Choroid plexus epithelial cell (primary cell): Measurements from ENCODE around the gene OR10A3.
A peak's percentile ranks its signal among the peaks of the same experiment; 100 is the strongest.

Experiments
- DNase-seq: peaks from one replicate; pipeline ENCODE4 v3.0.0-alpha.2; 2010; ENCODE audit warnings: low read depth
- H3K4me3 ChIP-seq: 2 replicates; pipeline ENCODE4 v1.5.1; 2011; ENCODE audit warnings: low read depth, mild to moderate bottlenecking, control low read depth, low read length, moderate library complexity
- TF ChIP-seq, protein P1 (sequence below): conservative IDR thresholded peaks from 2 replicates; pipeline ENCODE4 v1.5.1; 2011; ENCODE audit warnings: low read depth, mild to moderate bottlenecking, control low read depth, inconsistent platforms, low read length, moderate library complexity

The OR10A3 gene

GRCh38 chr11:7965386-7965785 lies 23.9 kb upstream of the OR10A3 start, which contains the start of gene NLRP10:
Gene NLRP10, minus strand, starts transcription at chr11:7965447. Its CDS starts 1,952 bp downstream, at chr11:7963495.
- peak; percentile 8 for DNase-seq
- no peak within 1 kb of the TSS for H3K4me3 ChIP-seq
- TF ChIP-seq, protein P1, sequence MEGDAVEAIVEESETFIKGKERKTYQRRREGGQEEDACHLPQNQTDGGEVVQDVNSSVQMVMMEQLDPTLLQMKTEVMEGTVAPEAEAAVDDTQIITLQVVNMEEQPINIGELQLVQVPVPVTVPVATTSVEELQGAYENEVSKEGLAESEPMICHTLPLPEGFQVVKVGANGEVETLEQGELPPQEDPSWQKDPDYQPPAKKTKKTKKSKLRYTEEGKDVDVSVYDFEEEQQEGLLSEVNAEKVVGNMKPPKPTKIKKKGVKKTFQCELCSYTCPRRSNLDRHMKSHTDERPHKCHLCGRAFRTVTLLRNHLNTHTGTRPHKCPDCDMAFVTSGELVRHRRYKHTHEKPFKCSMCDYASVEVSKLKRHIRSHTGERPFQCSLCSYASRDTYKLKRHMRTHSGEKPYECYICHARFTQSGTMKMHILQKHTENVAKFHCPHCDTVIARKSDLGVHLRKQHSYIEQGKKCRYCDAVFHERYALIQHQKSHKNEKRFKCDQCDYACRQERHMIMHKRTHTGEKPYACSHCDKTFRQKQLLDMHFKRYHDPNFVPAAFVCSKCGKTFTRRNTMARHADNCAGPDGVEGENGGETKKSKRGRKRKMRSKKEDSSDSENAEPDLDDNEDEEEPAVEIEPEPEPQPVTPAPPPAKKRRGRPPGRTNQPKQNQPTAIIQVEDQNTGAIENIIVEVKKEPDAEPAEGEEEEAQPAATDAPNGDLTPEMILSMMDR = no peak

DNA sequence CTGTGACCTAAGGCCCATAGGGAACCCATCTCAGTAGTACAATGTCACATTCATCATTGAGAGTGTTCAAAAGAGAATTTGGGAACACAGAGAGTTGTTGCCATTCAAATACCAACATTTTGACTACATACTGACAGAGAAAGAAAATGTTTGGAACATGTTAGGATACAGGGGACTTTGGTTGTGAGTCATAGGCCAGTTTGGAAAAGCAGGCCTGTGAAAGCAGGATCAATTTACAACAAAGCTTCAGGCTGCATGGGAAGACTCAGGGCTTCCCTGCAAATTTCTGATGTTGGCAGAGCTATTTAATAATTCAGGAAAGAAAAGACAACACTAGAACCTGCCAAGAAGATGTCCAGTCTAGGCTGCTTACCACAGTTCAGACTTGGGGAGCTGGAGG lies 23.4 kb upstream of the OR10A3 start:
- no peak overlapping the region for H3K4me3 ChIP-seq
- TF ChIP-seq, protein P1 = no peak
- peak; percentile 13 for DNase-seq

GRCh38 chr11:7964261-7964660 lies 22.8 kb upstream of the OR10A3 start:
- DNase-seq = no peak

DNA sequence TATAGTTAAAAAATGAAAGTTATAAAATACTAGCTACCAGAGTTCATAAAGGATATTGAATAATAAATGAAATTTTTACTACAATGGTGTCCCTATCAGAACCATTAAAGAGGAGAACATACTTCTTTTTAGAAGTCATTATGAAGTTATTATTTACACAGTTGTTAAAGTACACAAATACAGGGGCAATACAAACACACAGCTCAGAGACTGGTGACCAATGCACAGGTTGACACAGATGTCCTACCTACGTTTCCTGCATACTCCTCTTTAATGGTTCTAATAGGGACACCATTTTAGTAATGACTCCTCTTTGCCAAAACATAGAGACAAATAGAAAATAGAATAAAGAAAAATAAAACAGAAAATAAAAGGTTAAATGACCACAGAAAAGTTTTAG lies 13.7 kb upstream of the OR10A3 start:
- no peak overlapping the region for H3K4me3 ChIP-seq
- DNase-seq = no peak
- TF ChIP-seq, protein P1 = no peak

More at GRCh38 chr11:7964261-7964660, 22.8 kb upstream of the OR10A3 start:
- H3K4me3 ChIP-seq = no peak overlapping the region
- TF ChIP-seq, protein P1 = no peak

- TF ChIP-seq, protein P1 = no peak
- no peak overlapping the region for H3K4me3 ChIP-seq
- DNase-seq = no peak
Measured at GRCh38 chr11:7949934-7950333, 8.4 kb upstream of the OR10A3 start.

- TF ChIP-seq, protein P1 = no peak
- no peak overlapping the region for H3K4me3 ChIP-seq
- DNase-seq = no peak
Measured at GRCh38 chr11:7944123-7944522, 2.6 kb upstream of the OR10A3 start.

DNA sequence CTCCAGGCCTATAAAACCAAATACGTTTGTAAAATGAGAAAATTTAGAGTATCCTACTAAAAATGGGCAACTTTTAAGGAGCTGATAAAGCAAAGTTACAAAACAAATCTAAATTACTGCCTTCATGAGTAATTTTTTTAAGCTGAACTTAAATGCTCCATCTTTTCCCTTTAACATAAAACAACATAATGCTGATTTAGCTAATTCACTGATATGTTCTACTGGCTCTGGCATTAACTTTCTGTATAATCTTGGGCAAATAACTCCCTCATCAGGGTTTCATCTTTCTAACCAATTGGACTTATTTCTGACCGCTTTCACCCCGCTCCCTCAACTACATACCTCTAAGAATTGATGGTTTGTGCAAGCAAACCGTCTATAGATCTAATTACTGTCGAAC lies 362 bp downstream of the OR10A3 start:
- no peak for DNase-seq
- TF ChIP-seq, protein P1 = no peak
- no peak overlapping the region for H3K4me3 ChIP-seq
